ENCODE measurements around the gene SMARCA5.

The SMARCA5 gene

GRCh38 chr4:143564472-143564871, 51.0 kb downstream of the SMARCA5 start:
- Histone ChIP-seq H2AFZ (ENCODE audit: low read length, unreplicated experiment) (no peak overlapping the region), H3K79me2 (ENCODE audit: control insufficient read depth, insufficient read depth, low read length, unreplicated experiment) (no peaks in the 10 kb centered on the region), H3K27me3 (ENCODE audit: insufficient read depth, low read length) (no peaks in the 10 kb centered on the region), H3K4me1 (ENCODE audit: control insufficient read depth, insufficient read depth, low read length, unreplicated experiment) (peaks cover 3% of the 10 kb centered on the region), H3K4me3 (ENCODE audit: low read depth, low read length) (no peak overlapping the region), H3K36me3 (ENCODE audit: insufficient read depth, low read length) (no peaks in the 10 kb centered on the region), H3K27ac (ENCODE audit: low read depth, low read length) (no peak overlapping the region)

- H2AFZ ChIP-seq (ENCODE audit: low read length, unreplicated experiment), result no peak overlapping the region
- H3K4me3 ChIP-seq (ENCODE audit: low read depth, low read length), result no peak overlapping the region
- no peaks in the 10 kb centered on the region for H3K36me3 ChIP-seq (ENCODE audit: insufficient read depth, low read length)
- H3K27me3 ChIP-seq (ENCODE audit: insufficient read depth, low read length), result no peaks in the 10 kb centered on the region
- no peak overlapping the region for H3K27ac ChIP-seq (ENCODE audit: low read depth, low read length)
- no peaks in the 10 kb centered on the region for H3K4me1 ChIP-seq (ENCODE audit: control insufficient read depth, insufficient read depth, low read length, unreplicated experiment)
- H3K79me2 ChIP-seq (ENCODE audit: control insufficient read depth, insufficient read depth, low read length, unreplicated experiment), result no peaks in the 10 kb centered on the region
Observed at GRCh38 chr4:143575331-143575730, 61.8 kb downstream of the SMARCA5 start.

- no peak overlapping the region for H2AFZ ChIP-seq (ENCODE audit: low read length, unreplicated experiment)
- no peak overlapping the region for H3K4me3 ChIP-seq (ENCODE audit: low read depth, low read length)
- 0 out of 2 replicates have a peak, but pooled peaks cover 4% of the 10 kb centered on the region for H3K36me3 ChIP-seq (ENCODE audit: insufficient read depth, low read length)
- H3K4me1 ChIP-seq (ENCODE audit: control insufficient read depth, insufficient read depth, low read length, unreplicated experiment), result peaks cover 14% of the 10 kb centered on the region
- H3K27ac ChIP-seq (ENCODE audit: low read depth, low read length), result no peak overlapping the region
- H3K27me3 ChIP-seq (ENCODE audit: insufficient read depth, low read length), result no peaks in the 10 kb centered on the region
- no peaks in the 10 kb centered on the region for H3K79me2 ChIP-seq (ENCODE audit: control insufficient read depth, insufficient read depth, low read length, unreplicated experiment)
Observed at GRCh38 chr4:143581331-143581946, 67.9 kb downstream of the SMARCA5 start.

- Histone ChIP-seq H3K36me3 (ENCODE audit: insufficient read depth, low read length) (0 out of 2 replicates have a peak, but pooled peaks cover 4% of the 10 kb centered on the region), H3K4me3 (ENCODE audit: low read depth, low read length) (peak overlapping the region; percentile 12; the same call in 1 of the 2 replicates), H3K4me1 (ENCODE audit: control insufficient read depth, insufficient read depth, low read length, unreplicated experiment) (peaks cover 19% of the 10 kb centered on the region), H2AFZ (ENCODE audit: low read length, unreplicated experiment) (peak overlapping the region; percentile 46), H3K27me3 (ENCODE audit: insufficient read depth, low read length) (no peaks in the 10 kb centered on the region), H3K79me2 (ENCODE audit: control insufficient read depth, insufficient read depth, low read length, unreplicated experiment) (no peaks in the 10 kb centered on the region), H3K27ac (ENCODE audit: low read depth, low read length) (peak overlapping the region; percentile 99)
Observed at GRCh38 chr4:143585548-143585947, 72.0 kb downstream of the SMARCA5 start.

- Histone ChIP-seq H3K79me2 (ENCODE audit: control insufficient read depth, insufficient read depth, low read length, unreplicated experiment) (no peaks in the 10 kb centered on the region), H3K4me1 (ENCODE audit: control insufficient read depth, insufficient read depth, low read length, unreplicated experiment) (peaks cover 19% of the 10 kb centered on the region), H3K27ac (ENCODE audit: low read depth, low read length) (peak overlapping the region; percentile 99), H3K4me3 (ENCODE audit: low read depth, low read length) (no peak overlapping the region), H3K36me3 (ENCODE audit: insufficient read depth, low read length) (0 out of 2 replicates have a peak, but pooled peaks cover 4% of the 10 kb centered on the region), H3K27me3 (ENCODE audit: insufficient read depth, low read length) (no peaks in the 10 kb centered on the region), H2AFZ (ENCODE audit: low read length, unreplicated experiment) (peak overlapping the region; percentile 46)
Observed at GRCh38 chr4:143586080-143586479, 72.6 kb downstream of the SMARCA5 start.

- no peak overlapping the region for H2AFZ ChIP-seq (ENCODE audit: low read length, unreplicated experiment)
- H3K4me3 ChIP-seq (ENCODE audit: low read depth, low read length), result no peak overlapping the region
- H3K36me3 ChIP-seq (ENCODE audit: insufficient read depth, low read length), result 0 out of 2 replicates have a peak, but pooled peaks cover 4% of the 10 kb centered on the region
- H3K27me3 ChIP-seq (ENCODE audit: insufficient read depth, low read length), result no peaks in the 10 kb centered on the region
- H3K79me2 ChIP-seq (ENCODE audit: control insufficient read depth, insufficient read depth, low read length, unreplicated experiment), result no peaks in the 10 kb centered on the region
- H3K27ac ChIP-seq (ENCODE audit: low read depth, low read length), result no peak overlapping the region
- H3K4me1 ChIP-seq (ENCODE audit: control insufficient read depth, insufficient read depth, low read length, unreplicated experiment), result peaks cover 19% of the 10 kb centered on the region
Observed at GRCh38 chr4:143587703-143588102, 74.2 kb downstream of the SMARCA5 start.

- Histone ChIP-seq H3K27me3 (ENCODE audit: insufficient read depth, low read length) (no peaks in the 10 kb centered on the region), H3K27ac (ENCODE audit: low read depth, low read length) (no peak overlapping the region), H3K79me2 (ENCODE audit: control insufficient read depth, insufficient read depth, low read length, unreplicated experiment) (no peaks in the 10 kb centered on the region), H3K4me1 (ENCODE audit: control insufficient read depth, insufficient read depth, low read length, unreplicated experiment) (no peaks in the 10 kb centered on the region), H3K36me3 (ENCODE audit: insufficient read depth, low read length) (no peaks in the 10 kb centered on the region), H3K4me3 (ENCODE audit: low read depth, low read length) (no peak overlapping the region), H2AFZ (ENCODE audit: low read length, unreplicated experiment) (no peak overlapping the region)
Observed at GRCh38 chr4:143597276-143597675, 83.8 kb downstream of the SMARCA5 start.

- H3K4me3 ChIP-seq (ENCODE audit: low read depth, low read length), result no peak overlapping the region
- H2AFZ ChIP-seq (ENCODE audit: low read length, unreplicated experiment), result no peak overlapping the region
- no peaks in the 10 kb centered on the region for H3K27me3 ChIP-seq (ENCODE audit: insufficient read depth, low read length)
- no peaks in the 10 kb centered on the region for H3K4me1 ChIP-seq (ENCODE audit: control insufficient read depth, insufficient read depth, low read length, unreplicated experiment)
- H3K36me3 ChIP-seq (ENCODE audit: insufficient read depth, low read length), result no peaks in the 10 kb centered on the region
- no peak overlapping the region for H3K27ac ChIP-seq (ENCODE audit: low read depth, low read length)
- no peaks in the 10 kb centered on the region for H3K79me2 ChIP-seq (ENCODE audit: control insufficient read depth, insufficient read depth, low read length, unreplicated experiment)
Observed at GRCh38 chr4:143598816-143599215, 85.3 kb downstream of the SMARCA5 start.

- no peak overlapping the region for H3K4me3 ChIP-seq (ENCODE audit: low read depth, low read length)
- no peaks in the 10 kb centered on the region for H3K27me3 ChIP-seq (ENCODE audit: insufficient read depth, low read length)
- H3K36me3 ChIP-seq (ENCODE audit: insufficient read depth, low read length), result no peaks in the 10 kb centered on the region
- no peaks in the 10 kb centered on the region for H3K4me1 ChIP-seq (ENCODE audit: control insufficient read depth, insufficient read depth, low read length, unreplicated experiment)
- H2AFZ ChIP-seq (ENCODE audit: low read length, unreplicated experiment), result no peak overlapping the region
- no peak overlapping the region for H3K27ac ChIP-seq (ENCODE audit: low read depth, low read length)
- H3K79me2 ChIP-seq (ENCODE audit: control insufficient read depth, insufficient read depth, low read length, unreplicated experiment), result no peaks in the 10 kb centered on the region
Observed at GRCh38 chr4:143599827-143600226, 86.3 kb downstream of the SMARCA5 start.

GRCh38 chr4:143606480-143606879, 93.0 kb downstream of the SMARCA5 start:
- Histone ChIP-seq H3K79me2 (ENCODE audit: control insufficient read depth, insufficient read depth, low read length, unreplicated experiment) (no peaks in the 10 kb centered on the region), H3K27me3 (ENCODE audit: insufficient read depth, low read length) (no peaks in the 10 kb centered on the region), H2AFZ (ENCODE audit: low read length, unreplicated experiment) (no peak overlapping the region), H3K27ac (ENCODE audit: low read depth, low read length) (no peak overlapping the region), H3K4me1 (ENCODE audit: control insufficient read depth, insufficient read depth, low read length, unreplicated experiment) (no peaks in the 10 kb centered on the region), H3K36me3 (ENCODE audit: insufficient read depth, low read length) (no peaks in the 10 kb centered on the region), H3K4me3 (ENCODE audit: low read depth, low read length) (no peak overlapping the region)
